Testis (tissue), 3 donors: ENCODE results near the gene NFIA. TPM values are rescaled to one million over a fixed set of nuclear protein-coding genes. Genes with fewer than 3 reads are reported as not detected.

Experiments used
- DNase-seq: peaks from one replicate; pipeline ENCODE4 v3.0.0-alpha.2; 2019
- H3K27ac ChIP-seq, 2 donors: fragments of 200-600 bp; sonication (generic); one replicate each; pipeline ENCODE4 v1.5.1; 2019
- H3K27me3 ChIP-seq: fragments of 200-600 bp; sonication (generic); one replicate; pipeline ENCODE4 v1.5.1; 2019
- H3K36me3 ChIP-seq: fragments of 200-600 bp; sonication (generic); one replicate; pipeline ENCODE4 v1.5.1; 2017; ENCODE audit warnings: low read depth; ENCODE audit errors: missing control alignments
- H3K4me1 ChIP-seq: fragments of 200-600 bp; sonication (generic); one replicate; pipeline ENCODE4 v1.5.1; 2019
- H3K4me3 ChIP-seq, 2 donors: fragments of 200-600 bp; sonication (generic); one replicate each; pipeline ENCODE4 v1.5.1; 2017 to 2019
- H3K9me3 ChIP-seq: fragments of 200-600 bp; sonication (generic); one replicate; pipeline ENCODE4 v1.5.1; 2017
- POLR2A ChIP-seq: fragments of 450-650 bp; IDR thresholded peaks from one replicate; pipeline ENCODE4 v1.6.1; 2017; ENCODE audit warnings: antibody characterized with exemption, mild to moderate bottlenecking, moderate library complexity
- WGBS, 2 donors: methylation state at CpG; one replicate each; pipeline ENCODE4 v1.1.5; 2018; 5-methylcytosine and 5-hydroxymethylcytosine counted together
- intact Hi-C: fragments of 100-400 bp; cut with DNase I; formaldehyde crosslinking; loops from one replicate; pipeline ENCODE4 v1.15.1; 2023; ENCODE audit warnings: low total_unique reads
- polyA plus RNA-seq: library from polyadenylated mRNA; stranded (reverse); fragments of 350-450 nt; fragmentation: Illumina TruSeq; extraction: RNeasy Lipid Tissue Mini Kit (QIAGEN cat#74804); gene quantifications from one replicate; pipeline ENCODE4 v1.2.3, GENCODE V29; 2014; ENCODE audit warnings: low read depth, low replicate concordance; ENCODE audit not compliant: insufficient read depth
- total RNA-seq, 2 donors: library from RNA; depleted of rRNA; stranded (reverse); fragments of >200 nt; gene quantifications; one replicate each; pipeline ENCODE4 v1.2.3, GENCODE V29; 2016
- TF ChIP-seq, protein P1 (sequence below), 3 experiments: fragments of 450-650 bp in 2 of 3; fragments of 200-600 bp in 1 of 3; sonication (generic) in 1 of 3; IDR thresholded peaks; one replicate each; pipeline ENCODE4 v1.5.1; 2016 to 2019; ENCODE audit warnings: antibody characterized with exemption in 3 of 3, mild to moderate bottlenecking in 2 of 3, moderate library complexity in 1 of 3

NFIA gene
- total and polyA plus RNA-seq, 3 donors from 2014 or later, result 11.6 to 78.9 (median 53.5) TPM

GRCh38 chr1:61231795-61232194 is 149.4 kb downstream of the NFIA start:
- intact Hi-C loops, result no loop called here
- no peak overlapping the region for H3K27ac ChIP-seq
- no peaks in the 10 kb centered on the region for H3K27me3 ChIP-seq
- no peaks in the 10 kb centered on the region for H3K4me1 ChIP-seq
- H3K9me3 ChIP-seq, result no peaks in the 10 kb centered on the region
- no peak overlapping the region for H3K4me3 ChIP-seq
- no peaks in the 10 kb centered on the region for H3K36me3 ChIP-seq
- 87 to 94% methylated on average over 2 of the region's 2 CpGs for WGBS, 2 donors
- no peak for TF ChIP-seq POLR2A
- TF ChIP-seq, protein P1, sequence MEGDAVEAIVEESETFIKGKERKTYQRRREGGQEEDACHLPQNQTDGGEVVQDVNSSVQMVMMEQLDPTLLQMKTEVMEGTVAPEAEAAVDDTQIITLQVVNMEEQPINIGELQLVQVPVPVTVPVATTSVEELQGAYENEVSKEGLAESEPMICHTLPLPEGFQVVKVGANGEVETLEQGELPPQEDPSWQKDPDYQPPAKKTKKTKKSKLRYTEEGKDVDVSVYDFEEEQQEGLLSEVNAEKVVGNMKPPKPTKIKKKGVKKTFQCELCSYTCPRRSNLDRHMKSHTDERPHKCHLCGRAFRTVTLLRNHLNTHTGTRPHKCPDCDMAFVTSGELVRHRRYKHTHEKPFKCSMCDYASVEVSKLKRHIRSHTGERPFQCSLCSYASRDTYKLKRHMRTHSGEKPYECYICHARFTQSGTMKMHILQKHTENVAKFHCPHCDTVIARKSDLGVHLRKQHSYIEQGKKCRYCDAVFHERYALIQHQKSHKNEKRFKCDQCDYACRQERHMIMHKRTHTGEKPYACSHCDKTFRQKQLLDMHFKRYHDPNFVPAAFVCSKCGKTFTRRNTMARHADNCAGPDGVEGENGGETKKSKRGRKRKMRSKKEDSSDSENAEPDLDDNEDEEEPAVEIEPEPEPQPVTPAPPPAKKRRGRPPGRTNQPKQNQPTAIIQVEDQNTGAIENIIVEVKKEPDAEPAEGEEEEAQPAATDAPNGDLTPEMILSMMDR (IDR thresholded peaks at IDR 0.05), result no peak
- DNase-seq, result no peak

DNA sequence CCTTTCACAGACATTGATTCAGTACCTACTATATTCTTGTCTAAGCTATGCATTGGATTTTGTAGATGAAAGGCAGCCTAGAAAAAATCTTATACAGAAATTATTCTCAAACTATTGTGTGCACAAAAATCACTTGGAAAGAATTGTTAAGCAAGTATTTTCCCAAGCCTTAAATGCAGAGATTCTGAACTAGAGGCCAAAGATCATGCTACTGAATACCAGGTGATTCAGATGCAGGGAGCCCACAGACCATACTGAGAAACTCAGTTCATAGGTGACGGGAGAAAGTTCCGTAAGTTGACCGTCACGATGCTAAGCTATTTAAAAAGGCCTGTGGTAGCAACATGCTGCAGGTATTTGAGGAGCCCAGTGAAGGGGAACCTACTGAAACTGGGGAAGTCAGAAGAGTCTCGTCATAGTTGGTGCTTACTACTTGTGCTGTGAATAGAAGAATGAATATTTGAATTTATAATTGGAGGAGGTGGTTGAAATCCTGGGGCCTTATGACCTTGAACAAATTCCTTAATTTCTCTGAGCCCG is 150.8 kb downstream of the NFIA start:
- no peak for DNase-seq
- no peak overlapping the region for H3K4me3 ChIP-seq
- H3K27ac ChIP-seq, result no peak overlapping the region
- no peaks in the 10 kb centered on the region for H3K27me3 ChIP-seq
- no peaks in the 10 kb centered on the region for H3K9me3 ChIP-seq
- TF ChIP-seq POLR2A, result no peak
- TF ChIP-seq, protein P1 (IDR thresholded peaks at IDR 0.05), result no peak
- 73 to 75% methylated on average over 6 of the region's 6 CpGs for WGBS, 2 donors
- H3K36me3 ChIP-seq, result no peaks in the 10 kb centered on the region
- no peaks in the 10 kb centered on the region for H3K4me1 ChIP-seq
- intact Hi-C loops, result no loop called here

- Histone ChIP-seq H3K27me3 (no peaks in the 10 kb centered on the region), H3K4me1 (no peaks in the 10 kb centered on the region), H3K36me3 (no peaks in the 10 kb centered on the region), H3K9me3 (no peaks in the 10 kb centered on the region), H3K27ac (no peak overlapping the region), H3K4me3 (no peak overlapping the region)
- intact Hi-C loops, result no loop called here
- TF ChIP-seq, protein P1 (IDR thresholded peaks at IDR 0.05), result no peak
- TF ChIP-seq POLR2A, result no peak
- no peak for DNase-seq
- WGBS, 2 donors, result 81 to 84% methylated on average over 3 of the region's 3 CpGs
These were observed 152.2 kb downstream of the NFIA start for GRCh38 chr1:61234587-61234919.

- Histone ChIP-seq H3K4me3 (no peak overlapping the region), H3K4me1 (peaks cover 3% of the 10 kb centered on the region), H3K9me3 (no peaks in the 10 kb centered on the region), H3K27me3 (no peaks in the 10 kb centered on the region), H3K36me3 (no peaks in the 10 kb centered on the region), H3K27ac (no peak overlapping the region)
- TF ChIP-seq, protein P1 (IDR thresholded peaks at IDR 0.05), result no peak
- no peak for TF ChIP-seq POLR2A
- no peak for DNase-seq
- 96% methylated on average over 1 of the region's 1 CpG for WGBS, 2 donors
- intact Hi-C loops, result no loop called here
These were observed 154.8 kb downstream of the NFIA start for GRCh38 chr1:61237147-61237546.

DNA sequence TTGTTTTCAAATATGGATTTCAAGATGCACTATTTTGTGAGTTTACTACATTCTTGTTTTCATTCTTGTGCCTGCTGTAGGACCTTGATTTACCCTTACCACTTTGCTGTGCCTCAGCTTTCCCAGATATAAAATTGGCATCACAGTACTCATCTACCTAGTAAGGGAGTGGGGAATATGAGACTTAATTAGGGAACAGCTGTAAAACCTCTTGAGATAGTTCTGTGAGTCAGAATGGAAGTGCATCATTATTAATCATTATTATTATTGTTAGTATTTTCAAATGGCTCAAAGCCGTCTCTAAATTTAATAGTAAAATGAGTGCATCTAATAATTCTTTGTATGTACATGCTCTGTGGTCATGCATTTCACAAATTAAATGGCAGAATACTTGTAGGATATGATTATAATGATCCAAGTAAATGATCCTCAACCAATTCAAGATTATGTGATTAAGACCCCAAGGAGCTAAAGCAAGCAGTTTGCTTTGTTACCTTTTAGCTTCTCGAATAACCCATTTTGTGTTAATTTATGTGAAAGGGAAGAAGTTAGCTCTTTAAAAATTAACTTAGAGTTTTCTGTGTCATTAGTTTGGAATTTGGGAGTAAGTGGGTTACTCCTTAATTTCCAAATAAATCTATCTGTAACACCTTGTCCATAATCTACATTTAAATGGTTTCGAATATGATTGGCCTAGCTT is 155.4 kb downstream of the NFIA start:
- peaks cover 7% of the 10 kb centered on the region for H3K4me1 ChIP-seq
- WGBS, 2 donors, result 82 to 87% methylated on average over 3 of the region's 3 CpGs
- intact Hi-C loops, result no loop called here
- no peaks in the 10 kb centered on the region for H3K36me3 ChIP-seq
- no peaks in the 10 kb centered on the region for H3K27me3 ChIP-seq
- H3K4me3 ChIP-seq, result no peak overlapping the region
- TF ChIP-seq POLR2A, result no peak
- H3K27ac ChIP-seq, result no peak overlapping the region
- H3K9me3 ChIP-seq, result no peaks in the 10 kb centered on the region
- DNase-seq, result no peak
